T-helper 1 cell treated with Interleukin-12 subunit alpha and Interleukin-12 subunit beta and Interleukin-4 antibody, amounts not matched to agents 30 ng/mL and 1 ng/mL, for 36 hours (primary cell): Measurements from ENCODE around the gene CTDP1. TPM values are rescaled to one million over a fixed set of nuclear protein-coding genes. Genes with fewer than 3 reads are reported as not detected.

Source experiments
- intact Hi-C: fragments of 100-400 bp; cut with micrococcal nuclease; formaldehyde crosslinking; loops from one replicate; pipeline ENCODE4 v1.15.1; 2024
- total RNA-seq: library from RNA; stranded (reverse); gene quantifications from 2 replicates; pipeline ENCODE4 v1.2.3, GENCODE V29; 2022

CTDP1 gene
- total RNA-seq, 1 donor from 2014 or later: 37.5 TPM

GRCh38 chr18:79756143-79756500 is 76.5 kb downstream of the CTDP1 start:
- intact Hi-C loops: no loop called here

GRCh38 chr18:79756826-79757225 is 77.2 kb downstream of the CTDP1 start:
- intact Hi-C loops: no loop called here

GRCh38 chr18:79760348-79760747 is 80.7 kb downstream of the CTDP1 start:
- intact Hi-C loops: no loop called here

DNA sequence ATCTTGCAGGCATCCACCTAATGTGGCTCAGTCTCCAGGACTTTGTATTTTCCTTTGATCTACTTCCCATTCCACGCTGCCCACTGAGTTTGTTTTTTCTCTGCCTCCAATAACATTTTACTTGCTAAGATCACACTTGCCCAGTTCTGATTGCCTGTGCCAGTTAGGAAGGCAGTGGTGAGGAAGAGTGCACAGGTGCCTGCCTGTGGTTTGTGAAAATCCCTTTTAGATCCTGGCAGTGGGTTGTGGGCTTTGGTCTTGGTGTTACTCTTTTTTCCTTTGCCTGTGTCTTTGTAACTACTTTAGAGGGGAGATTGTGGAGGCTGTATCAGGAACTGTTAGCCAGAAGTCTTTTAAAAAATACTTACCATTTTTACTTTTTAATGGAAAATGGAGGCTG is 81.3 kb downstream of the CTDP1 start:
- intact Hi-C loops: no loop called here

- intact Hi-C loops: no loop called here
Observed at GRCh38 chr18:79763407-79763806, 83.8 kb downstream of the CTDP1 start.

GRCh38 chr18:79764131-79764530 is 84.5 kb downstream of the CTDP1 start:
- intact Hi-C loops: no loop called here

DNA sequence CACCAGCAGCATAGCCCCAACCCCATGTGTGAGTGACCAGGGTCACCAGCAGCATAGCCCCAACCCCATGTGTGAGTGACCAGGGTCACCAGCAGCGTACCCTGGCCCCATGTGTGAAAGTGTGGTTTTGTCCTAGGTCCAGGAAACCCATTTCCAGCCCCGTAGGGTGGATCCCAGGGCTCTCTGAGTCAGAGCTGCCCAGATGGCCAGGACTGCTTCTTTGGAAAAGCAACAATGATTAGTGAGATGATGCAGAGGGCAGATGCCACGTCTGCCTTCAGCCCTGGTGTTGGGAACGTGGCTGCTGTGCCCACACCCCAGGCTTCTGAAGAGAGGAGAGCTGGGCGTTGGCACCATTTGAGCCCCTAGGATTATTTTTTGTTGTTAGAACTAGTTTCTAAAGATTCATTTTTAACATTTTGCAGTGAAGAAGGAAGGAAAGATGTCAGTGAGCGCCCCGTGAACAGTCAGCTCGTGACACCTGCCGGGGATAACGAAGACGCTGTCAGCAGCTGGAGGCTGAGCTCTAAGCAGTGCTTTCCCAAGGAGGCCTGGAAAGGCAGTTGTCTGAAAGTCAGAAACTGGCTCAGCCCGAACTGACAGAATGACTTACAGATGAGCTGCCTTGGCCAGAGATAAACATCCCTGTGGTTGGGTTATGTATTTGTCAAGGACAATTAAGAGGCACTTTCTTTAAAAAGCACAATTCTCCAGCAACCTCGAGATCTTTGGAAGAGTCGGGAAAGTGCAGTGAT is 86.1 kb downstream of the CTDP1 start:
- intact Hi-C loops: no loop called here

- intact Hi-C loops: no loop called here
Observed at GRCh38 chr18:79766308-79766707, 86.7 kb downstream of the CTDP1 start.

DNA sequence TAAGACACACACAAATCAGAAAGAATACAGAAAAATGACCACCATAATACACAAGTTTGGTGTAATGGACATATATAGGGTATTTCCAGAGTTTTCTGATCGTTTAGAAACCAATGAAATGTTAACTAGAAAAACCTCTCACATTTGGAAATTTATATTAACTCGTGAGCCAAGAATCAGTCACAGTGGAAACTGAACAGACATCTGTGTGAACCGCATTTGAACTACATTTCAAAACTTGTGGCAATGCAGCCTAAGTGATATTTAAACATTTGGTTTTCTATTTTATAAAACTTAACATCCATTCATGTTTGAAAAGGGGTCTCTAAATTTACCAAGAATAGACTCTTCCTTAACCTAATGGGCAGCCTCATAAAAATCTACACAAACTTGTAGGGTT is 89.1 kb downstream of the CTDP1 start:
- intact Hi-C loops: no loop called here

DNA sequence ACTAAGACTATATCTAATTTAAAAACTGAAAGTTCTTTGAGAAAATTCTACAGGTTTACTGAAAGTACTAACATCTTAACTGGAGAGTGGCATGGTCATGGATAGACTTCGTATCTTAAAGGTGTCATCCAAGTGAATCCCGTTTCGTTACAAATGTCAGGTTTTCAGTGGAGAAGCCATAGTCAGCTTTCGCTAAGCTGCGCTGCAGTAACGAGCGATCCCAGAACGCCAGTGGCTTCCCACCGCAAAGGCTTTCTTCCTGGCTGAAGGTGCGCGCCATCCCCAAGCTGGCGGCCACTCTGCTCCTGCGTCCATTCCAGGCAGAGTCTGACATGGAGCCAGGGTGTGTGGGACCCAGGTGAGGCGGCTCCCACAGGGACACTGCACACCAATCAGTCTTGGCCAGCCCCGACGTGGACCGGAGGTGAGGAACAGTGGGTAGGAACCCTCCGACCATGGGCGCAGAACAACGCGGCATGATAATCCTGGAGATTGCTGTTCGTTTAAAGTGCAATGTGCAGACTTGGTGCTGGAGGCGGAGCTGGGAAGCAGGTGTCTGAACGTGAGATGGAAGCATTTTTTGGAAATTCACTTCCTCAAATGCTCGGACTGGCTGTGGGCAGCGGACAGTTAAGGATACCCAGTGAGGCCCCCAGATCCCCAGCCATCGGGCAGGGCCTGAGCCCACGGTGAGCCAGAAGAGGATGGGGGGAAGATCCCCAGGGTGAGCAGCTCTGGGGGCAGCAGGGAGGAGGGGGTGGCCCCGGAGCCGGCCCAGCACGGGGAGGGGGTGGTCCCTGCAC is 90.3 kb downstream of the CTDP1 start:
- intact Hi-C loops: no loop called here

- intact Hi-C loops: no loop called here
Observed at GRCh38 chr18:79770501-79770815, 90.9 kb downstream of the CTDP1 start.

DNA sequence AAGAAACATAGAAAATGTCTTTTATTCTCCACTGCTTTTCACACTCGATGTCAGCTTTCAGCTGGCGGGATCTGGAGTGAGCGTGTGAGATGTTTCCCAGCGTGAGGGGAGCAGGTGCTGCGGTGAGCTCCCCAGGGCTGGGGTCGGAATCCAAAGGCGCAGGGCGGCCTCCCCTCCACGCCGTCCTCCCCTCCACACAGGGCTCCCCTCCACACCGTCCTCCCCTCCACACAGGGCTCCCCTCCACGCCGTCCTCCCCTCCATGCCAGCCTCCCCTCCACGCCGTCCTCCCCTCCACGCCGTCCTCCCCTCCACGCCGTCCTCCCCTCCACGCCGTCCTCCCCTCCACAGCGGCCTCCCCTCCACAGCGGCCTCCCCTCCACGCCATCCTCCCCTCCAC is 91.2 kb downstream of the CTDP1 start:
- intact Hi-C loops: no loop called here

GRCh38 chr18:79771446-79772107 is 92.0 kb downstream of the CTDP1 start:
- intact Hi-C loops: no loop called here

- intact Hi-C loops: no loop called here
Observed at GRCh38 chr18:79772108-79772864, 92.7 kb downstream of the CTDP1 start.

GRCh38 chr18:79772865-79773696 is 93.5 kb downstream of the CTDP1 start:
- intact Hi-C loops: no loop called here

DNA sequence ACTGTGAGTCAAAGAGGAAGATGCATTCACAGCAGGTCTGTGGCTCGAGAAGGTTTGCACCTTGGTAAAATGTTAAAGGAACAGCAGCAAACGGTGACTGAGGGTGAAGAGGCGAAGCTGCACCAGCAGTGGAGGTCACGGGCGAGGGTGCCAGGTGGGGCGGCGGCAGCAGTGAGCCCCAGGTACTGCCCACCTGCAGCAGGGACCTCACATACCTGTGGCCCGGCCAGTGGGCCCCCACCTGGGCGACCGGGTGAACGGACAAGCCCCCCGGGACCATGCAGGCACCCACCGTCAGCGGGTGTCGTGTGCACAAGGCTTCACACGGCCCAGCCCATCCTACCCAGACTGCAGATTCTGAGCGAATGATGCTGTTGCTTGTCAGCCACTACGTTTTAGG is 94.5 kb downstream of the CTDP1 start:
- intact Hi-C loops: no loop called here

- intact Hi-C loops: no loop called here
Observed at GRCh38 chr18:79775441-79776221, 96.0 kb downstream of the CTDP1 start.

- intact Hi-C loops: no loop called here
Observed at GRCh38 chr18:79776674-79777073, 97.1 kb downstream of the CTDP1 start.

DNA sequence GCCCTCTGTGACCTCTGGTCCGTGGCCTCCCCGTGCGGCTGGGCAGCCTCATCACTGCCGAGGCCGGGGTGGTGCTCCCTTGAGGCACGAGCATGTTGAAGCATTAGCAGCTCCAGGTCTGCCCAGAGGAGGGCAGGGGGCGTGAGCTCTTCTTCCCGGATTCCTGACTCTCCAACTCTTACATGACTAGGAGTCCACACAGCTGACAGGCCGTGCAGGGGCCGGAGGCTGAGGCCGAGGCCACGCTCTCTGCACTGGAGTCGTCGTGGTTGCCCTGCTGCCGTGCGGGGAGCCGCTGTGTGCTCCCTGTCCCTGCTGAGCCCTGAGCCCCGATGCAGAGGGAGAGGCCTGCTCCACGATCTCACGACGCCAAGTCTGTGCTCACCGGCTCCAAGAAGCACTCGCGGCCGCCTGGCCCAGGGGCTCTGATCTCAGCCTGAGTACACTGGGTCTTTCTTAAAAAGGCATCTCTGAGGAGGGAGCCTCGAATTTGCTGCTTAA is 98.7 kb downstream of the CTDP1 start:
- intact Hi-C loops: no loop called here
